ENCODE data around the gene KRIT1.

KRIT1 gene

GRCh38 chr7:92228100-92228499 is 17.6 kb downstream of the KRIT1 start:
- Histone ChIP-seq H3K27me3 (ENCODE audit: insufficient read depth, poor library complexity, severe bottlenecking) (no peaks in the 10 kb centered on the region), H3K4me3 (replicated peaks; ENCODE audit: insufficient read depth, low read length) (no peak overlapping the region), H3K27ac (replicated peaks) (no peak overlapping the region)
- no peak for DNase-seq (ENCODE audit: low read depth in 1 of 2, low spot score in 1 of 2)
- TF ChIP-seq GABPA (IDR thresholded peaks at IDR 0.05; ENCODE audit: low read depth) (no peak), POLR2AphosphoS5 (IDR thresholded peaks at IDR 0.05; ENCODE audit: low read depth) (no peak), REST (IDR thresholded peaks at IDR 0.05; ENCODE audit: insufficient replicate concordance, low read depth) (no peak)

- Histone ChIP-seq H3K4me3 (replicated peaks; ENCODE audit: insufficient read depth, low read length) (no peak overlapping the region), H3K27ac (replicated peaks) (no peak overlapping the region), H3K27me3 (ENCODE audit: insufficient read depth, poor library complexity, severe bottlenecking) (no peaks in the 10 kb centered on the region)
- DNase-seq (ENCODE audit: low read depth in 1 of 2, low spot score in 1 of 2) = no peak
- no peak for TF ChIP-seq GABPA (IDR thresholded peaks at IDR 0.05; ENCODE audit: low read depth)
- TF ChIP-seq REST (IDR thresholded peaks at IDR 0.05; ENCODE audit: insufficient replicate concordance, low read depth) = no peak
- no peak for TF ChIP-seq CTCF (IDR thresholded peaks at IDR 0.05; ENCODE audit: insufficient read depth, low read length)
- no peak for TF ChIP-seq SPI1 (IDR thresholded peaks at IDR 0.05; ENCODE audit: borderline replicate concordance, low read depth)
- TF ChIP-seq POLR2AphosphoS5 (IDR thresholded peaks at IDR 0.05; ENCODE audit: low read depth) = no peak
Measured at GRCh38 chr7:92226981-92227380, 18.7 kb downstream of the KRIT1 start.

- DNase-seq (ENCODE audit: low read depth in 1 of 2, low spot score in 1 of 2) = no peak
- Histone ChIP-seq H3K27ac (replicated peaks) (no peak overlapping the region), H3K27me3 (ENCODE audit: insufficient read depth, poor library complexity, severe bottlenecking) (no peaks in the 10 kb centered on the region), H3K4me3 (replicated peaks; ENCODE audit: insufficient read depth, low read length) (no peak overlapping the region)
- TF ChIP-seq REST (IDR thresholded peaks at IDR 0.05; ENCODE audit: insufficient replicate concordance, low read depth) (no peak), CTCF (IDR thresholded peaks at IDR 0.05; ENCODE audit: insufficient read depth, low read length) (no peak), SPI1 (IDR thresholded peaks at IDR 0.05; ENCODE audit: borderline replicate concordance, low read depth) (no peak), GABPA (IDR thresholded peaks at IDR 0.05; ENCODE audit: low read depth) (no peak), POLR2AphosphoS5 (IDR thresholded peaks at IDR 0.05; ENCODE audit: low read depth) (no peak)
Measured at GRCh38 chr7:92221766-92222165, 23.9 kb downstream of the KRIT1 start.

GRCh38 chr7:92206672-92207071 is 39.0 kb downstream of the KRIT1 start:
- TF ChIP-seq SPI1 (IDR thresholded peaks at IDR 0.05; ENCODE audit: borderline replicate concordance, low read depth) (no peak), POLR2AphosphoS5 (IDR thresholded peaks at IDR 0.05; ENCODE audit: low read depth) (no peak)
- H3K4me3 ChIP-seq (replicated peaks; ENCODE audit: insufficient read depth, low read length) = no peak overlapping the region
- DNase-seq (ENCODE audit: low read depth in 1 of 2, low spot score in 1 of 2) = no peak
- H3K27me3 ChIP-seq (ENCODE audit: insufficient read depth, poor library complexity, severe bottlenecking) = no peaks in the 10 kb centered on the region
- no peak overlapping the region for H3K27ac ChIP-seq (replicated peaks)

Measured in HL-60 (cell line).